ENCODE results near the gene LHFPL3. TPM values are rescaled to one million over a fixed set of nuclear protein-coding genes. Genes with fewer than 3 reads are reported as not detected.

The LHFPL3 gene
- total and polyA plus RNA-seq, 5 experiments from 2014 or later = not detected

DNA sequence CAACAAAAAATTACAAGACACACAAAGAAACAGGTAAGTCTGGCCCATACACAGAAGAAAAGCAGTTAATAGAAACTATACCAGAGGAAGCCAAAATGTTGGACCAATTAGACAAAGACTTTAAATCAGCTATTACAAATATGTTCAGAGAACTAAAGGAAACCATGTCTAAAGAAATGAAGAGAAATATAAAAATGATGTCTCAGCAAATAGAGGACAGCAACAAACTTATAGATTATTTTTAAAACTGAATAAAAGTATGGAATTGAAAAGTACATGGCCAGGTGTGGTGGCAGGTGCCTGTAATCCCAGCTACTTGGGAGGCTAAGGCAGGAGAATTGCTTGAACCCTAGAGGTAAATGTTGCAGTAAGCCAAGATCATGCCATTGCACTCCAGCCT lies 58.5 kb downstream of the LHFPL3 start:
- Mint-ChIP-seq H3K4me3 (no peak overlapping the region), H3K27me3 (peaks cover 0 to 20% (median 5%) of the 10 kb centered on the region in 5 donors), H3K36me3 (peaks cover 0 to 21% (median 4%) of the 10 kb centered on the region in 3 donors), H3K9me3 (peaks cover 10 to 41% (median 20%) of the 10 kb centered on the region in 9 donors), H3K4me1 (no peaks in the 10 kb centered on the region), H3K27ac (no peak overlapping the region)
- ATAC-seq (no peak), DNase-seq (no peak)
- POLR2A ChIA-PET = no interaction called here

DNA sequence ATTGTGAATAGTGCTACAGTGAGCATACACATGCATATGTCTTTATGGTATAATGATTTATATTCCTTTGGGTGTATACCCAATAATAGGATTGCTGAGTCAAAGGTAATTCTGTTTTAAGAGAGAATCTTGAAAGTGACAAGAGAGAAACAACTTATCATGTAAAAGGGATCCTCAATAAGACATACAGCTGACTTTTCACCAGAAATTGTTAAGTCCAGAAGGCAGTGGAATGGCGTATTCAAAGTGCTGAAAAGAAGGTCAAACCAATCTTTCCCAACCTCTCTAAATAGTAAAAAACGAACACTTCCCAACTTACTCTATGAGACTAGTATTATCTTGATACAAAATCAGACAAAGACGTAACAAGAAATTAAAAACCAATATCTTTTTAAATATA lies 59.8 kb downstream of the LHFPL3 start:
- DNase-seq (no peak), ATAC-seq (no peak)
- peaks cover 10 to 41% (median 19%) of the 10 kb centered on the region in 9 donors for H3K9me3 Mint-ChIP-seq
- POLR2A ChIA-PET = no interaction called here
- H3K27ac Mint-ChIP-seq = no peak overlapping the region
- H3K27me3 Mint-ChIP-seq = peaks cover 0 to 12% (median 2%) of the 10 kb centered on the region in 5 donors
- H3K4me1 Mint-ChIP-seq = no peaks in the 10 kb centered on the region
- peaks cover 0 to 21% (median 4%) of the 10 kb centered on the region in 3 donors for H3K36me3 Mint-ChIP-seq
- H3K4me3 Mint-ChIP-seq = no peak overlapping the region

DNA sequence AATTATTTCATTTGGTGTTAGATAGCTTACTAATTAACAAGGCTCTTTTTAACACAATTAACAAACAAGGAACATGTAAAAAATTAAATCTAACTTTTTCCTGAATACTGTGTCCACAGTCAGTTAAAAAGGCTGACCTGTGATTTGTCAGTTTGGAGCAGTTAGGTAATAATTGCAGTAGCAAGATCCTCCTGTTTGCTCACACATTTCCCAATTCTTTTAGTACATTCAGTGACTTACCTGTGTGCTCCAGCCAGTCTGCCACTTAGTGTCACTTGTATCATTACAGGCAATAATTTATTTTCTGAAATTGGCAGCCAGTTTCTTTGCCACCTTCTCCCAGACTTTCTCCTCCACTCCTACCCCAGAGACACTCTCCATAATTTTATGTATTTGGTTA lies 66.8 kb downstream of the LHFPL3 start:
- Mint-ChIP-seq H3K27ac (no peak overlapping the region), H3K9me3 (peaks cover 0 to 7% (median 2%) of the 10 kb centered on the region in 9 donors), H3K4me1 (no peaks in the 10 kb centered on the region), H3K36me3 (no peaks in the 10 kb centered on the region), H3K4me3 (no peak overlapping the region), H3K27me3 (peaks cover 4 to 27% (median 9%) of the 10 kb centered on the region in 5 donors)
- DNase-seq = no peak
- no peak for ATAC-seq
- POLR2A ChIA-PET = no interaction called here

DNA sequence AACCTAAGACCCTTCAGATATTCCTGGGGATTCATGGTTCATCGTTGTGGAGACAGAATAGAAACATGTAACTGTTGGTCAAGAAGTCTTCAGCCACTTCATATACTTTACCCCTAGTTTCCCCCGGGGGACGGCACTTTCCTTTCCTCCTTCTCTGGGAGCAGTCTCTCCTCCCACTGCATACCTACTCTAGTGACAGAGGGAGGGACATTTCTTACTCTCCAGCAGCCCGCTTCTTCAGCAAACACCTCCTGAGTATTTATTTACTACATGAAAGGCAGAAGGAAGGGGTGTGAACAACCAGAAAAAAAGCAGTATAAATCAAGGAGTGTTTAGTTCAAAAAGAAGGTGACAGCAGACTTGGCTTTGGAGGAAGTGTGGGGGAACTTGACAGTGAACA lies 69.0 kb downstream of the LHFPL3 start:
- ATAC-seq = no peak

DNA sequence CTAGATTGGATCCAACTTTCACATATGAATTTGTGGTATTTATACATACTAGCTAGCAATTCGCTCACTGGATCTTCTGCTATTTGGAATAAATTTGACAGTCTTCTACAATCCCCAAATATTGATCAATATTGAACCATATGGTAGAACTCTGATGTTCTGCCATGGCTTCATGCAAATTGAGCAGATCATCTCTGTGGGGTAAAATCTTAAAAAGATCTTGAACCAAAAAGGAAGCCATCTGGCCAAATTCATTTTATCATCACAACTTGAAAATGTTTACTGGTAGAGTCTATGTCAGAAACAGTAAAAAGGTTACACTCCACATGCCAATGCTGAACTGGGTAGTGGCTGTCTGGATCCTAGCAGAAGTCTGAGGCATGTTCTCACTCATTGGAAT lies 80.0 kb downstream of the LHFPL3 start:
- POLR2A ChIA-PET = no interaction called here

More for the DNA sequence above, 69.0 kb downstream of the LHFPL3 start:
- H3K4me1 Mint-ChIP-seq = no peaks in the 10 kb centered on the region
- peaks cover 4 to 27% (median 9%) of the 10 kb centered on the region in 5 donors for H3K27me3 Mint-ChIP-seq
- peaks cover 0 to 4% (median 0%) of the 10 kb centered on the region in 9 donors for H3K9me3 Mint-ChIP-seq
- H3K36me3 Mint-ChIP-seq = no peaks in the 10 kb centered on the region
- POLR2A ChIA-PET = no interaction called here
- DNase-seq = no peak
- H3K4me3 Mint-ChIP-seq = no peak overlapping the region
- no peak overlapping the region for H3K27ac Mint-ChIP-seq

DNA sequence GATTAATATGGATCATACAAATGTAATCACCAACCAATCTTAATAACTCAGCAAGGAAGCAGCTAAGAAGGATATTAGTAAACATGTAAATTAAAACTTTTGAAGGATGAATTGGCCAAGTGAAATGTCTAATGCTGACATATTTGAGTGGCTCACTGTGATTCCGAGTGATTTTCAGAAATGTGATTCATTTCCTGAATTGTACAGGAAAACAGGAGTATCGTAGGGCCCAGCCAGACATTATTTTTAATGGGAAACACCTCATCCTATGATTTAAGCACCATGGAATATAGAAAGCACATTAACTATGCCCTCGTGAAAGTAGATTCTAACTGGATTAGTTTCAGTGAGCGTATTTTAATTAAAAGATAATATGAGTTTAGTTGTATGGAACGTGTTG lies 82.3 kb downstream of the LHFPL3 start:
- no peaks in the 10 kb centered on the region for H3K36me3 Mint-ChIP-seq
- no peaks in the 10 kb centered on the region for H3K4me1 Mint-ChIP-seq
- no peak overlapping the region for H3K4me3 Mint-ChIP-seq
- ATAC-seq (no peak), DNase-seq (no peak)
- H3K27ac Mint-ChIP-seq = no peak overlapping the region
- POLR2A ChIA-PET = no interaction called here
- H3K9me3 Mint-ChIP-seq = peaks cover 0 to 7% (median 0%) of the 10 kb centered on the region in 9 donors
- peaks cover 1 to 28% (median 4%) of the 10 kb centered on the region in 5 donors for H3K27me3 Mint-ChIP-seq

More for the DNA sequence above, 80.0 kb downstream of the LHFPL3 start:
- H3K27ac Mint-ChIP-seq = no peak overlapping the region
- H3K9me3 Mint-ChIP-seq = peaks cover 0 to 7% (median 0%) of the 10 kb centered on the region in 9 donors
- no peaks in the 10 kb centered on the region for H3K36me3 Mint-ChIP-seq
- H3K4me1 Mint-ChIP-seq = no peaks in the 10 kb centered on the region
- no peak for ATAC-seq
- no peak overlapping the region for H3K4me3 Mint-ChIP-seq
- H3K27me3 Mint-ChIP-seq = peaks cover 1 to 28% (median 4%) of the 10 kb centered on the region in 5 donors
- no peak for DNase-seq

DNA sequence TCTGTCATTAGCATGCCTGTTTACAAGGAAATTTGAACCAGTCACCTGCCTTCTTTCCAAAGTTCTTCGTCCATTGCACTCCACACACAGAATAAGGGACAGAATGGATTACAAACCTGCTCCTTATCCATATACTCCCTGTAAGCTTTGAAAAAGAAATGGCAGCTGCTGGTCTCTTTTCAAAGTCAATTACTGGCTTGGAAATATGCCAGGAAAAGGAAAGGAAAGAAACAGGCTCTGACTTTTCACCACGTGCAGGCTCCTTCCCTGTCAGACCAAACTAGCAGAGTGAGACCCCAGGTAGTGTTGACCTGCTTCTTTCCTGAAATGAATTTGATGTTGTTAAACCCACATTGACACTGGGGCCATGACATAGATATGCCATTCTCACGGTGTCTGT lies 84.5 kb downstream of the LHFPL3 start:
- H3K27ac Mint-ChIP-seq = no peak overlapping the region
- H3K4me1 Mint-ChIP-seq = no peaks in the 10 kb centered on the region
- peaks cover 0 to 7% (median 0%) of the 10 kb centered on the region in 9 donors for H3K9me3 Mint-ChIP-seq
- POLR2A ChIA-PET = no interaction called here
- no peak overlapping the region for H3K4me3 Mint-ChIP-seq
- H3K36me3 Mint-ChIP-seq = no peaks in the 10 kb centered on the region
- DNase-seq = no peak
- peaks cover 0 to 16% (median 4%) of the 10 kb centered on the region in 5 donors for H3K27me3 Mint-ChIP-seq
- no peak for ATAC-seq

DNA sequence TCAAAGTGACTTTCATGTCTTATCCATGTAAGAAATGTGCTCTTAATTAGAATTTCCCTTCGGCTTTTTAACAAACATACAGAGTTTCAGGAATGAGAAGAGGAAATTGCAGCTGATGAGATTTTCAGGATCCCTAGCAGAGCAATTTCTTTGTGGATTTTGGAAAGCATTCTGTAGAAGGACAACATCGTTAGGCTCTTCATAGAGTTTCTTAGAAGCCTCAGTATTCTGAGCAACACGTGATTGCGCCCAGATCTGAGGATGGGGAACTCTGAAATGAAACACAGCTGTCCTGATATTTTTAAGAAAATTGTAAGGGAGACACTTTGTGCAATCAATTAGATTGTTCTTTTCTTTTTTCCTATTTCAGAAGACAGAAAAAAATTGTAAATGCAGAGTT lies 85.8 kb downstream of the LHFPL3 start:
- H3K36me3 Mint-ChIP-seq = no peaks in the 10 kb centered on the region
- POLR2A ChIA-PET = no interaction called here
- H3K9me3 Mint-ChIP-seq = peaks cover 0 to 3% (median 0%) of the 10 kb centered on the region in 9 donors
- H3K27ac Mint-ChIP-seq = no peak overlapping the region
- ATAC-seq (no peak), DNase-seq (no peak)
- H3K27me3 Mint-ChIP-seq = peaks cover 0 to 11% (median 4%) of the 10 kb centered on the region in 5 donors
- no peak overlapping the region for H3K4me3 Mint-ChIP-seq
- H3K4me1 Mint-ChIP-seq = no peaks in the 10 kb centered on the region

DNA sequence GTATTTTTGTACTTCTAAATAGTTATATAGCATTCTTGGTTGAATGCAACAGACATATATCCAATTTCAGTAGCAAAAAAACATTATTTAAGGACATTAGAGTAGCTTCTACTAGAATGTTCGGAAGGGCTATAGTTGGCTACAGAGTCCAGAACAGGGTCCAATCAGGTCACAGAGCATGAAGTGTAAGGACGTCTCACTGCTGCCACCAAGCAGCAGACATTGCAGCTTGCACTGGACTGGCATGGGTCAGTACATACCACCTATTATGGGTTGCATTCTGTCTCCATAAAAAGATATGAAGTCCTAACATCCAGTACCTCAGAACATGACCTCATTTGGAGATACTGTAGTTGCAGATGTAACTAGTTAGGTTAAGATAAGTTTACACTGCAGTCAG lies 87.3 kb downstream of the LHFPL3 start:
- POLR2A ChIA-PET = no interaction called here
- peaks cover 0 to 7% (median 2%) of the 10 kb centered on the region in 5 donors for H3K27me3 Mint-ChIP-seq
- no peaks in the 10 kb centered on the region for H3K36me3 Mint-ChIP-seq
- no peak overlapping the region for H3K27ac Mint-ChIP-seq
- no peak for DNase-seq
- no peak for ATAC-seq
- H3K9me3 Mint-ChIP-seq = no peaks in the 10 kb centered on the region
- H3K4me1 Mint-ChIP-seq = no peaks in the 10 kb centered on the region
- H3K4me3 Mint-ChIP-seq = no peak overlapping the region

DNA sequence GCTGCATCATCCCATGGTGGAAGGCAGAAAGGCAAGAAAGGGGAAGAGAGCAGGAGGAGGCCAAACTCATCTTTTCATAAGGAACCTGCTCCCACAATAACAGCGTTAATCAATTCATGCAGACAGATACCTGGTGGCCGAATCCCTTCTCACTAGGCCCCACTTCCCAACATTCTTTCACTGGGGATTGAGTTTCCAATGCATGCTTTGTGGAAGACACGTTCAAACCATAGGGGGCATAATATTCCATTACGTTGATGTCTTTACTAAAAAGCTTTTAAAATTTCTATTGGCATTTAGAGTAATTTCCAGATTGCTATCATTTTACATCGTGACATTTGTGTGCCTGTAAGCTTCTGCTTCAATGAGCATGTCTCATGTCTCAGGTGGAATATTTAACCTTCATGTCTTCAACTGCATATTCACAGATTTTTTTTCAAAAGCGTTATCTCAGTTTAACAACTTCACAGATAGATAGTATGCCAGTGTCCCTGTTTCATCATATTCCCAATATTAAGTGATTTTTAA lies 88.5 kb downstream of the LHFPL3 start:
- H3K27ac Mint-ChIP-seq = no peak overlapping the region
- peaks cover 0 to 7% (median 2%) of the 10 kb centered on the region in 5 donors for H3K27me3 Mint-ChIP-seq
- no peaks in the 10 kb centered on the region for H3K36me3 Mint-ChIP-seq
- no peaks in the 10 kb centered on the region for H3K4me1 Mint-ChIP-seq
- POLR2A ChIA-PET = no interaction called here
- no peak overlapping the region for H3K4me3 Mint-ChIP-seq
- DNase-seq (no peak), ATAC-seq (no peak)
- H3K9me3 Mint-ChIP-seq = no peaks in the 10 kb centered on the region

DNA sequence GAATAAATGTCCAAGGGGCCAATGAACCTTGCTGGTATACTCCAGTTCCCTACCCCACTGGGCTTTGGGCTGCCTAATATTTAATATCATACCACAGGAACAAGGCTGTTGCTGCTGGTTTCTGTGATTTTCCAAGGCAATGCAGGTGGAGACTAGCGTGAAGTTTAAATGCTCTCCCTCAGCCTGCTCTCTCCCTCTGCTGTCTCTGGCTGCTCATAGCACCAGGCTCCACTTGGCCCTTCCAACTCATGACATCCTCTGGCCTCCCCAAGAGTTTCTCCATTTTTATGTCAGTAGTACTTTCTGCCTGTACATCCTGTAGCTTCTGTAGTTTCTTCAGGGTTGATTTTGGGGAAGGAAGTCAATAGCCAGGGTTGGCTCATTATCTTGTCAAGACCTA lies 103.5 kb downstream of the LHFPL3 start:
- Mint-ChIP-seq H3K27me3 (peaks cover 4 to 13% (median 8%) of the 10 kb centered on the region in 5 donors), H3K36me3 (no peaks in the 10 kb centered on the region), H3K4me3 (no peak overlapping the region), H3K27ac (no peak overlapping the region), H3K9me3 (peaks cover 0 to 6% (median 0%) of the 10 kb centered on the region in 9 donors), H3K4me1 (no peaks in the 10 kb centered on the region)
- POLR2A ChIA-PET = no interaction called here
- DNase-seq (no peak), ATAC-seq (no peak)

DNA sequence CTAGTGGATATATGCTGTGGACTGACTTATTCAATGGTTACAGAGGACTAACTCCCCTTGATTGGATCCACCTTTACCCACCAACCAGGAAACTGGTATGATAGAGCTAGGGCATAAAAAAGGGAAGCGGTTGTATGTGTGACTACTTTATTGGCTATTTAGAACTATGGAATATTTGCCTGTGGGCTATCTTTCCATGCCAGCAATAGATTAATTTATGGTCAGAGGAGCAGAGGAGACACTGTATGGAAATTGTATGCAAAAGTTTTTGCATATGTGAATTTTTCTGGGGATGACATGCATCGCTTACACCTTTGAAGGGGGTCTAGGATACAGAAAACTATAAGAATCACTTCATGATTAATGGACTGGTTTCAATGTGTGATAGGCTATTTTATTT lies 105.7 kb downstream of the LHFPL3 start:
- H3K36me3 Mint-ChIP-seq = no peaks in the 10 kb centered on the region
- POLR2A ChIA-PET = no interaction called here
- no peak overlapping the region for H3K4me3 Mint-ChIP-seq
- no peak overlapping the region for H3K27ac Mint-ChIP-seq
- H3K27me3 Mint-ChIP-seq = peaks cover 4 to 23% (median 10%) of the 10 kb centered on the region in 5 donors
- ATAC-seq (no peak), DNase-seq (no peak)
- H3K4me1 Mint-ChIP-seq = no peaks in the 10 kb centered on the region
- H3K9me3 Mint-ChIP-seq = peaks cover 0 to 6% (median 0%) of the 10 kb centered on the region in 9 donors

DNA sequence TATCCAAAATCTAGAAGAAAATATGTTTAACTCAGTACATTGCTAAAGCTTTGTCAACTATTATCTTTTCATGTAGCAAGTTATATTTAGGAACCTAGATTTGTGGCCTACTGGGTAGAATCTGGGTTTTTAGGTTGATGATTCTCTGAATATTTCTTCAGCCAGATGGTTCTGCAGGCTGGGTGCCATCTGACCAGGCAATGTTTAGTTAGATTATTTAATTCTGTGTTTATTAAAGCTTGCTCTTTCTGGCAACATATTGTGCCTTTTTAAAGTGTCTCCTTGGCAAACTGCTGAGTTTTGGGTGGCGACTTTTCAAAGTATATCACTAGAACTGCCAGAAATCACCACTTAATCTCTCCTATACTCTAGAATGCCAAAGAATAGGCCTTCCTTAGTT lies 114.1 kb downstream of the LHFPL3 start:
- H3K4me1 Mint-ChIP-seq = no peaks in the 10 kb centered on the region
- H3K4me3 Mint-ChIP-seq = no peak overlapping the region
- H3K9me3 Mint-ChIP-seq = peaks cover 0 to 4% (median 0%) of the 10 kb centered on the region in 9 donors
- peaks cover 0 to 7% (median 1%) of the 10 kb centered on the region in 5 donors for H3K27me3 Mint-ChIP-seq
- ATAC-seq (no peak), DNase-seq (no peak)
- H3K27ac Mint-ChIP-seq = no peak overlapping the region
- H3K36me3 Mint-ChIP-seq = no peaks in the 10 kb centered on the region
- POLR2A ChIA-PET = no interaction called here

DNA sequence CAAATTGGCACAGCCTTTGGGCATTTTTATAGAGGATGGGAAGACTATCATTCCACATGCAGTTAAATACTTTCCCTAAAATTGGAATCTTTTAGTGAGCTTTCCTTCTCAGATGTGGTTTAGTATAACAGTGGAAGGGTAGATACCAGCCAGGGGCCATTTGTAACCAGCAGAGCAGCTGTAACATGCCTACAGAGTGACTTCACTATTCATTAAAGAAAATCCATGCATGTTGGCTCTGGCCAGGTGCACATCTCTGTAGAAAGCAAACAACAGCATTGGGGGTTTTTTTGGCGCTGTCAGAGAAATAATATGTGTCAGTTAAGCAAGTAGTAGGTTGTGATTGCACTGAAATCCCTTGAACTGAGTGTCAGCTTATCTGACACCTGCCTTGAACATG lies 115.6 kb downstream of the LHFPL3 start:
- Mint-ChIP-seq H3K27ac (no peak overlapping the region), H3K27me3 (peaks cover 0 to 10% (median 1%) of the 10 kb centered on the region in 5 donors), H3K4me1 (no peaks in the 10 kb centered on the region), H3K4me3 (no peak overlapping the region), H3K36me3 (no peaks in the 10 kb centered on the region), H3K9me3 (peaks cover 0 to 2% (median 0%) of the 10 kb centered on the region in 9 donors)
- POLR2A ChIA-PET = no interaction called here
- ATAC-seq (no peak), DNase-seq (no peak)

Data from naive thymus-derived CD8-positive, alpha-beta T cell (primary cell).